Activated CD4-positive, alpha-beta T cell treated with anti-CD3 and anti-CD28 coated beads, Interleukin-2, amount 50 U/mL, for 1 hour (primary cell): ENCODE data around the gene IQCF2.
"Not testable (repeated sequence)": the region's sequence is repeated elsewhere in the genome, so short reads cannot be mapped to it uniquely, and the experiment has no call there.

Experiments used
- DNase-seq: peaks from one replicate; pipeline ENCODE4 v3.0.0-alpha.2; 2020

IQCF2 gene

GRCh38 chr3:51879937-51880336 is 18.5 kb downstream of the IQCF2 start:
- DNase-seq: no peak

GRCh38 chr3:51886447-51886846 is 25.0 kb downstream of the IQCF2 start:
- DNase-seq: no peak

- DNase-seq: no peak
Measured at GRCh38 chr3:51887620-51888019, 26.2 kb downstream of the IQCF2 start.

- no peak for DNase-seq
Measured at GRCh38 chr3:51888463-51889105, 27.2 kb downstream of the IQCF2 start.

GRCh38 chr3:51891242-51892039 is 30.0 kb downstream of the IQCF2 start:
- DNase-seq: no peak

GRCh38 chr3:51894391-51894790 is 33.0 kb downstream of the IQCF2 start:
- no peak for DNase-seq

- no peak for DNase-seq
Measured at GRCh38 chr3:51894939-51895338, 33.5 kb downstream of the IQCF2 start.

GRCh38 chr3:51896607-51897305 is 35.3 kb downstream of the IQCF2 start:
- no peak for DNase-seq

GRCh38 chr3:51897391-51897790 is 36.0 kb downstream of the IQCF2 start:
- no peak for DNase-seq

GRCh38 chr3:51900043-51900442 is 38.6 kb downstream of the IQCF2 start:
- not testable (repeated sequence) for DNase-seq

- DNase-seq: not testable (repeated sequence)
Measured at GRCh38 chr3:51902361-51902760, 40.9 kb downstream of the IQCF2 start.

- DNase-seq: no peak
Measured at GRCh38 chr3:51904034-51904823, 42.8 kb downstream of the IQCF2 start.

- DNase-seq: no peak
Measured at GRCh38 chr3:51908026-51908425, 46.6 kb downstream of the IQCF2 start.
